Measurements from ENCODE around the gene C12orf43.

The C12orf43 gene

DNA sequence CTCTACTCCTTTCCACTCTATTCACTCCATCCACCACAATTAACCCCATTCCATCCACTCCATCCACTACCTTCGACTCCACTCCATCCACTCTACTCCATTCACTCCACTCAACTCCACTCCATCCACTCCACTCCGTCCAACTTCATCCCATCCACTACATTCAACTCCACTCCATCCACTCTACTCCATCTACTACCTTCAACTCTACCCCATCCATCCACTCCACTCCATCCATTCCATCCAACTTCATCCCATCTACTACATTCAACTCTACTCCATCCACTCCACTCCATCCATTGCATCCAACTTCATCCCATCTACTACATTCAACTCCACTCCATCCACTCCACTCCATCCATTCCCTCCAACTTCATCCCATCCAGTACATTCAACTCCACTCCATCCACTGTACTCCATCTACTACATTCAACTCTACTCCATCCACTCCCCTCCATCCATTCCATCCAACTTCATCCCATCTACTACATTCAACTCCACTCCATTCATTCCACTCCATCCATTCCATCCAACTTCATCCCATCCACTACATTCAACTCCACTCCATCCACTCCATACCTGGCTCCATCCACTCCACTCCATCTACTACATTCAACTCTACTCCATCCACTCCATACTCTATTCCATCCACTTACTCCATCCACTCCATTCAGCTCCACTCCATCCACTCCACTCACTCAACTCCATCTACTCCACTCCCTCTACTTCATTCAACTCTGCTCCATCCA is 21.5 kb downstream of the C12orf43 start:
- TF ChIP-seq ZNF274 (IDR thresholded peaks at IDR 0.05; ENCODE audit: low read depth, low read length) (no peak), SUZ12 (IDR thresholded peaks at IDR 0.05; ENCODE audit: extremely low read depth, insufficient read depth, insufficient read length) (no peak), YY1 (IDR thresholded peaks at IDR 0.05; ENCODE audit: insufficient read depth, insufficient read length) (no peak)
- H3K9ac ChIP-seq (ENCODE audit: insufficient read length, low read depth) = no peak overlapping the region
- no peaks in the 10 kb centered on the region for H3K27me3 ChIP-seq (ENCODE audit: insufficient read depth, insufficient read length)
- DNase-seq (ENCODE audit: low read depth, low spot score) = no peak
- no peak overlapping the region for H3K4me3 ChIP-seq (ENCODE audit: insufficient read length, low read depth)
- H3K4me1 ChIP-seq (ENCODE audit: insufficient read depth, insufficient read length) = peaks cover 13% of the 10 kb centered on the region
- no peaks in the 10 kb centered on the region for H3K36me3 ChIP-seq (ENCODE audit: insufficient read depth, insufficient read length, low read length)
- no peaks in the 10 kb centered on the region for H3K9me3 ChIP-seq (ENCODE audit: insufficient read depth, low read length)

DNA sequence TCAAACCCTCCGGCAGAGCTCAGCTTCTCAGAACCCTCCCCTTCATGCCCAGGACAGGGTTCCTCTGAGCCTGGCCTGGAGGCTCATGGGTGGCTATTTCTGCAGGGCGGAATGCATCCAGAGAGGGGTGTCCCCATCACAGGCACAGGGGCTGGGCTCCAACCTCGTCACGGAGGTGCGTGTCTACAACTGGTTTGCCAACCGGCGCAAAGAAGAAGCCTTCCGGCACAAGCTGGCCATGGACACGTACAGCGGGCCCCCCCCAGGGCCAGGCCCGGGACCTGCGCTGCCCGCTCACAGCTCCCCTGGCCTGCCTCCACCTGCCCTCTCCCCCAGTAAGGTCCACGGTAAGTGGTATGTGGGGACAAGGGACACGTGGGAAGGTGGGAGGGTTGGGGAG is 22.2 kb downstream of the C12orf43 start:
- Histone ChIP-seq H3K9ac (ENCODE audit: insufficient read length, low read depth) (no peak overlapping the region), H3K9me3 (ENCODE audit: insufficient read depth, low read length) (no peaks in the 10 kb centered on the region), H3K27me3 (ENCODE audit: insufficient read depth, insufficient read length) (no peaks in the 10 kb centered on the region), H3K36me3 (ENCODE audit: insufficient read depth, insufficient read length, low read length) (no peaks in the 10 kb centered on the region), H3K4me1 (ENCODE audit: insufficient read depth, insufficient read length) (peaks cover 8% of the 10 kb centered on the region), H3K4me3 (ENCODE audit: insufficient read length, low read depth) (no peak overlapping the region)
- no peak for TF ChIP-seq ZNF274 (IDR thresholded peaks at IDR 0.05; ENCODE audit: low read depth, low read length)
- TF ChIP-seq SUZ12 (IDR thresholded peaks at IDR 0.05; ENCODE audit: extremely low read depth, insufficient read depth, insufficient read length) = no peak
- no peak for TF ChIP-seq YY1 (IDR thresholded peaks at IDR 0.05; ENCODE audit: insufficient read depth, insufficient read length)
- no peak for DNase-seq (ENCODE audit: low read depth, low spot score)

DNA sequence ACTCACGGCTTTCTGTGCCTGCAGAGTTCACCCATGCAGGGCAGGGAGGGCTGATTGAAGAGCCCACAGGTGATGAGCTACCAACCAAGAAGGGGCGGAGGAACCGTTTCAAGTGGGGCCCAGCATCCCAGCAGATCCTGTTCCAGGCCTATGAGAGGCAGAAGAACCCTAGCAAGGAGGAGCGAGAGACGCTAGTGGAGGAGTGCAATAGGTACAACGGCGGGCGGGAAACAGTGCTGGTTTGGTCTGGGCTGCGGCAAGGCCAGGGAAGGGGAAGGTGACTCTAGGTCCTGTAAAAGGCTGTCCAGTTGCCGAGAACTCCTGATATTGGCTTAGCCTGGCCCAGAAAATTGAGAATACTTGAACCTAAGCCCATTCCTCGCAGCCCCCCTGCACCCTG is 22.8 kb downstream of the C12orf43 start:
- peaks cover 6% of the 10 kb centered on the region for H3K4me1 ChIP-seq (ENCODE audit: insufficient read depth, insufficient read length)
- no peak overlapping the region for H3K9ac ChIP-seq (ENCODE audit: insufficient read length, low read depth)
- TF ChIP-seq ZNF274 (IDR thresholded peaks at IDR 0.05; ENCODE audit: low read depth, low read length) = no peak
- no peak for TF ChIP-seq YY1 (IDR thresholded peaks at IDR 0.05; ENCODE audit: insufficient read depth, insufficient read length)
- no peak for TF ChIP-seq SUZ12 (IDR thresholded peaks at IDR 0.05; ENCODE audit: extremely low read depth, insufficient read depth, insufficient read length)
- no peaks in the 10 kb centered on the region for H3K9me3 ChIP-seq (ENCODE audit: insufficient read depth, low read length)
- no peaks in the 10 kb centered on the region for H3K27me3 ChIP-seq (ENCODE audit: insufficient read depth, insufficient read length)
- H3K4me3 ChIP-seq (ENCODE audit: insufficient read length, low read depth) = no peak overlapping the region
- no peaks in the 10 kb centered on the region for H3K36me3 ChIP-seq (ENCODE audit: insufficient read depth, insufficient read length, low read length)
- DNase-seq (ENCODE audit: low read depth, low spot score) = no peak

DNA sequence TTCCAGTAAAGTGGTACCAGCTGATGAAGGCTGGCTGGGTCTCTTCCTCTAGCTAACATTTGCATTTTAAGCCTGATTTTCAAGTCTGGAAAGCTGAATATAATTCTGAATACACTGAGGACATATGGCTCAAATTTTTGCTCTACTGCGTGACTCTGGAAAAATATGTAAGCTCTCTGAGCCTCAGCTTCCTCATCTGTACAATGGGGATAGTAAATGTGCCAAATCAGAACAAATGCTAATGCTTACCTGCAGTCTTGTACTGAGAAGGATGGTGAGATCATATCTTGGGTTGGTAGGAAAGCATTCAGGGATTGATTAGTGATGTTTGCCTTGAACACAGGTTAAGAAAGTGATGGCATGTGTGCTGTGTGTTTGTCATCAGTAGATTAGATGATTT is 23.3 kb downstream of the C12orf43 start:
- DNase-seq (ENCODE audit: low read depth, low spot score) = no peak
- no peak overlapping the region for H3K9ac ChIP-seq (ENCODE audit: insufficient read length, low read depth)
- H3K9me3 ChIP-seq (ENCODE audit: insufficient read depth, low read length) = no peaks in the 10 kb centered on the region
- no peaks in the 10 kb centered on the region for H3K36me3 ChIP-seq (ENCODE audit: insufficient read depth, insufficient read length, low read length)
- peaks cover 6% of the 10 kb centered on the region for H3K4me1 ChIP-seq (ENCODE audit: insufficient read depth, insufficient read length)
- H3K4me3 ChIP-seq (ENCODE audit: insufficient read length, low read depth) = no peak overlapping the region
- TF ChIP-seq YY1 (IDR thresholded peaks at IDR 0.05; ENCODE audit: insufficient read depth, insufficient read length) (no peak), ZNF274 (IDR thresholded peaks at IDR 0.05; ENCODE audit: low read depth, low read length) (no peak), SUZ12 (IDR thresholded peaks at IDR 0.05; ENCODE audit: extremely low read depth, insufficient read depth, insufficient read length) (no peak)
- no peaks in the 10 kb centered on the region for H3K27me3 ChIP-seq (ENCODE audit: insufficient read depth, insufficient read length)

DNA sequence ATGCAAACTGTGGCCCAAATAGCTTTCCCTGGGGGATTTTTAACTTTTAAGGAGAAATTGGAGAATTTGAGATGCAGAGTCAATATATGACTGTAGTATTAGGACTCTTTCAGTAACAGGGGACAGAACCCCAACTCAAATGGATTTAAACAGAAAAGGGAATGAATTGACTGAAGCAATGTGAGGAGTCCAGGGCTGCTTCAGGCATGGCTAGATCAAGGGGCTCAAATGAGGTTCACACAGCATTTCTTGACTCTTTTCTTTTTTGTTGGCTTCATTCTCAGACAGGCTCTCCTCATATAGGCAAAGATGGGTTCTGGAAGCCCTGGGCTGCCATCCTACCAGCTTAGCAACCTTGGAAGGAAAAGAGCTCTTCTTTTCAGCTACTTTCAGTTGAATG is 24.3 kb downstream of the C12orf43 start:
- Histone ChIP-seq H3K4me1 (ENCODE audit: insufficient read depth, insufficient read length) (peaks cover 3% of the 10 kb centered on the region), H3K27me3 (ENCODE audit: insufficient read depth, insufficient read length) (no peaks in the 10 kb centered on the region), H3K4me3 (ENCODE audit: insufficient read length, low read depth) (no peak overlapping the region), H3K36me3 (ENCODE audit: insufficient read depth, insufficient read length, low read length) (no peaks in the 10 kb centered on the region), H3K9me3 (ENCODE audit: insufficient read depth, low read length) (no peaks in the 10 kb centered on the region), H3K9ac (ENCODE audit: insufficient read length, low read depth) (no peak overlapping the region)
- DNase-seq (ENCODE audit: low read depth, low spot score) = no peak
- TF ChIP-seq SUZ12 (IDR thresholded peaks at IDR 0.05; ENCODE audit: extremely low read depth, insufficient read depth, insufficient read length) (no peak), ZNF274 (IDR thresholded peaks at IDR 0.05; ENCODE audit: low read depth, low read length) (no peak), YY1 (IDR thresholded peaks at IDR 0.05; ENCODE audit: insufficient read depth, insufficient read length) (no peak)

DNA sequence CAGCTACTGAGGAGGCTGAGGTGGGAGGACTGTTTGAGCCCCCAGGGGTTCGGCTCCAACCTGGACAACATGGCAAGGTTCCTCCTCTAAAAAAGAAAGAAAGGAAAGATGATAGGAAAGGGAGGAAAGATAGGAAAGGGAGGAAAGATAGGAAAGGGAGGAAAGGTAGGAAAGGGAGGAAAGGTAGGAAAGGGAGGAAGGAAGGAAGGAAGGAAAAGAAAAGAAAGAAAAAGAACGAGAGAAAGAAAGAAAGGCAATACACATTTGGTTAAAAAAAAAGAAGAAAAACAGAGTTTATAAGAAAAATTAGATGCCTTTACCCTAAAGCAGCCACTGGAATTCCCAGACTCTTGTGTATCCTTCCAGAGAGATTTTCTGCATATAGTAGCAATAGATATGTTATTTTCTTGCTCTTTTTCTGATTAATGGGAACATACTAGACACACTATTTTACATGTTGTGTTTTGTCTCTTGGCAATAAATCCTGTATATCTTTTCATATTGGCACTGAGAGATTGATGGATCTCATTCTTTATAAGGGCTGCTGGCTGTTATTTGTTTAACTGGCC is 25.7 kb downstream of the C12orf43 start:
- H3K9me3 ChIP-seq (ENCODE audit: insufficient read depth, low read length) = no peaks in the 10 kb centered on the region
- H3K9ac ChIP-seq (ENCODE audit: insufficient read length, low read depth) = no peak overlapping the region
- no peak for TF ChIP-seq SUZ12 (IDR thresholded peaks at IDR 0.05; ENCODE audit: extremely low read depth, insufficient read depth, insufficient read length)
- no peaks in the 10 kb centered on the region for H3K27me3 ChIP-seq (ENCODE audit: insufficient read depth, insufficient read length)
- H3K36me3 ChIP-seq (ENCODE audit: insufficient read depth, insufficient read length, low read length) = no peaks in the 10 kb centered on the region
- DNase-seq (ENCODE audit: low read depth, low spot score) = no peak
- H3K4me3 ChIP-seq (ENCODE audit: insufficient read length, low read depth) = no peak overlapping the region
- no peaks in the 10 kb centered on the region for H3K4me1 ChIP-seq (ENCODE audit: insufficient read depth, insufficient read length)

DNA sequence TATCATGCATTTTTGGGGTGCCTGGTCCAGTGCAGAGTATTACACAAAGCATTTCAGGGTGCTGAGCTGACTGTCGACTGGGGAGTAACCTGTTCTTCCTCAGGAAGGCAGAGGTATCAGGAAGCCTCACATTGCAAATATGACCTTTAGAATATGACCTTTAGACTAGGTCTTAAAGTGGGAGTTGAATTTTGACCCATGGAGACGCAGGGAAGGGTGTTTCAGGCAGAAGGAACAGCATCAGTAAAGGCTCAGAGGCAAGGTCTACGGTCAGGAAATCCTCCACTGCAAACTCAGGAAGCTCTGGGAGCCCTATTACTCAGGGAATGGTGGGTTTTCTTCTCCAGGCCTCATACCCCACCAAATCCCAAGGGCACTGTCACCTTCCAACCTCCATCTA is 26.6 kb downstream of the C12orf43 start:
- Histone ChIP-seq H3K9ac (ENCODE audit: insufficient read length, low read depth) (no peak overlapping the region), H3K4me3 (ENCODE audit: insufficient read length, low read depth) (no peak overlapping the region), H3K27me3 (ENCODE audit: insufficient read depth, insufficient read length) (no peaks in the 10 kb centered on the region), H3K36me3 (ENCODE audit: insufficient read depth, insufficient read length, low read length) (no peaks in the 10 kb centered on the region), H3K9me3 (ENCODE audit: insufficient read depth, low read length) (no peaks in the 10 kb centered on the region), H3K4me1 (ENCODE audit: insufficient read depth, insufficient read length) (no peaks in the 10 kb centered on the region)
- TF ChIP-seq ZNF274 (IDR thresholded peaks at IDR 0.05; ENCODE audit: low read depth, low read length) = no peak
- no peak for TF ChIP-seq YY1 (IDR thresholded peaks at IDR 0.05; ENCODE audit: insufficient read depth, insufficient read length)
- TF ChIP-seq SUZ12 (IDR thresholded peaks at IDR 0.05; ENCODE audit: extremely low read depth, insufficient read depth, insufficient read length) = no peak
- DNase-seq (ENCODE audit: low read depth, low spot score) = no peak

Data from NT2/D1 (cell line).